Ovary (tissue), 3 donors: ENCODE results near the gene NDUFS6.

Experiments used
- CTCF ChIP-seq, 3 donors: fragments of 450-650 bp in 2 of 3; fragments of 200-600 bp in 1 of 3; IDR thresholded peaks; one replicate each; pipeline versions ENCODE4 v1.5.1 to v1.8.0; 2016 to 2022; ENCODE audit warnings: antibody characterized with exemption in 3 of 3, mild to moderate bottlenecking in 1 of 3
- EP300 ChIP-seq: sonication (generic); formaldehyde crosslinking; IDR thresholded peaks from one replicate; pipeline ENCODE4 v1.6.1; 2017; ENCODE audit warnings: antibody characterized with exemption
- POLR2A ChIP-seq: fragments of 450-650 bp; IDR thresholded peaks from one replicate; pipeline ENCODE4 v1.6.1; 2017; ENCODE audit warnings: antibody characterized with exemption, mild to moderate bottlenecking, moderate library complexity
- donor health status: DM: no; HTN: no; CAD: no.

DNA sequence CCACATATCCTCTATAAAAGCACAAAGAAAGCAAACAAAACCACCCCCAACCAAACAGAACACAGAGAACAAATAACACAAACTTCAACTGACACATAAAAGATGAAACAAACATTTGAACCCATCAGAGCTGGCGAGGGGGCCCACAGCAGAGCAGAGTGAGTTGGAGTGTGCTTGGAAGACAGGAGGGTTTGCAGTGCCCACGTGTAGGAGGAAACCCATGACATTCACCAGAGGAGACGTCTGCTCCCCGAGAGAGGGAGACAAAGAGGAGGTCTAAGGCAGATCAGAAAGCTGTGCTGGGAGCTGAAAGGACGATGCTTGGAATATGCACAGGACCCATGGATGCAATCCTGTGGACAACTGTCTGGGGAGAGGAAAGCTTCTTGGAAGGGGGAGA is 28.6 kb upstream of the NDUFS6 start:
- TF ChIP-seq POLR2A = no peak
- no peak for TF ChIP-seq CTCF (IDR thresholded peaks at IDR 0.05)
- no peak for TF ChIP-seq EP300
